C4-2B (cell line): ENCODE measurements around the gene DOCK10.

Source experiments
- H3K27ac ChIP-seq: fragments of 450-650 bp; 2 replicates; pipeline ENCODE4 v1.5.1; 2017
- ZFX ChIP-seq: fragments of 450-650 bp; IDR thresholded peaks from 2 replicates; pipeline ENCODE4 v1.6.1; 2017
- TF ChIP-seq, protein P1 (sequence below): fragments of 450-650 bp; conservative IDR thresholded peaks from 2 replicates; pipeline ENCODE4 v1.5.1; 2017; ENCODE audit warnings: mild to moderate bottlenecking

Gene DOCK10

DNA sequence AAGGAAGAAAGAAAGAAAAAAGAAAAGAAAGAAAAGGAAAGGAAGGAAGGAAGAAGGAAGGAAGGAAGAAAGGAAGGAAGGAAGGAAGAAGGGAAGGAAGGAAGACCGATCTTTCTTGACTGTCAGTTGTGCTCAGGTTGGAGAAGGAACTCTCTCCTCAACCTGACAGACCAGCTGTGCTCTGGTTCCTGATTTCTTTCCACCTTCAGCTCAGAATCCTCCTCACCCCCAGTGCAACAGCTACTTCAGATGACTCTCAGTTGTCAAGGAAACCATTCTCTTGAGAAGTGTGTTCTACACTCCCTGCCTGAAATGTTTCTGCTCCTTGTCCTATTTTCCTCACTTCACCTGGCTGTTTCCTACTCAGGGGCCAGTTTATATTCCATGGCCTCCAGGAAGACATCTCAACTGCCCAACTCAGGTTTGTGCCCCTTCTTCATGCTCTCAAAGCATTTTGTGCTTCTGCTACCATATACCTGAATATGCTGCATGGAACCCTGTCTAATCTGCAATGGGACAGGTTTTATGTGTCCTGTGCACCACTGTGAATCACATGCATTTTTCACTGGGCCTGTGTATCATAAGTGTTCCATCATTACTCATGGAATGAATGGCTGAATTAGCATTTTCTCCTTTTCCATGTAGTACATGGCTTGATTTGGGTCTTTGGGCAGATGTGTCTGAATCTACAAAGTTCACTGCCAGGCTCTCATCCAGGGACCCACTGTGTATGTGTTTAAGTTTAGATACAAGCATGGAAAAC, 32.8 kb upstream of the DOCK10 start:
- TF ChIP-seq ZFX = no peak
- TF ChIP-seq, protein P1, sequence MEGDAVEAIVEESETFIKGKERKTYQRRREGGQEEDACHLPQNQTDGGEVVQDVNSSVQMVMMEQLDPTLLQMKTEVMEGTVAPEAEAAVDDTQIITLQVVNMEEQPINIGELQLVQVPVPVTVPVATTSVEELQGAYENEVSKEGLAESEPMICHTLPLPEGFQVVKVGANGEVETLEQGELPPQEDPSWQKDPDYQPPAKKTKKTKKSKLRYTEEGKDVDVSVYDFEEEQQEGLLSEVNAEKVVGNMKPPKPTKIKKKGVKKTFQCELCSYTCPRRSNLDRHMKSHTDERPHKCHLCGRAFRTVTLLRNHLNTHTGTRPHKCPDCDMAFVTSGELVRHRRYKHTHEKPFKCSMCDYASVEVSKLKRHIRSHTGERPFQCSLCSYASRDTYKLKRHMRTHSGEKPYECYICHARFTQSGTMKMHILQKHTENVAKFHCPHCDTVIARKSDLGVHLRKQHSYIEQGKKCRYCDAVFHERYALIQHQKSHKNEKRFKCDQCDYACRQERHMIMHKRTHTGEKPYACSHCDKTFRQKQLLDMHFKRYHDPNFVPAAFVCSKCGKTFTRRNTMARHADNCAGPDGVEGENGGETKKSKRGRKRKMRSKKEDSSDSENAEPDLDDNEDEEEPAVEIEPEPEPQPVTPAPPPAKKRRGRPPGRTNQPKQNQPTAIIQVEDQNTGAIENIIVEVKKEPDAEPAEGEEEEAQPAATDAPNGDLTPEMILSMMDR = no peak
- no peak overlapping the region for H3K27ac ChIP-seq

DNA sequence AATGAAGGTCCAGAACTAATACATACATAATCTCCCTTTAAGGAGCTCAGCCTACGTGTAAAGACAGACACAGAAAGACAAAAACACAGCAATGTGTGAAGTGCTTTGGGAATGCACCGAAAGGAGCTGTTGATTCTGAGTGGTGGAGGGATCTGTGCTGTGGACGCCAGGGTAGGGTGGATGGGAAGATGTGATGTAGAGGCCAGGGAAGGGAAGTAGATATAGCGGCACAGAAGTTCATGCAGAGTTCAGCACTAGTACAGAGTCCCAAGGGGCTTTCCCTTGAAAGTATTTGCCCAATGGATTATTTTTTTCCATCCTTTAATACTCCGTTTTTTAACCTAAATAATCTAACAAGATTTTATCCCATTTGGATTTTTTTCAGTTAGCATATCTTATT, 32.1 kb upstream of the DOCK10 start:
- TF ChIP-seq, protein P1 = no peak
- TF ChIP-seq ZFX = no peak
- H3K27ac ChIP-seq = no peak overlapping the region

- TF ChIP-seq ZFX = no peak
- TF ChIP-seq, protein P1 = no peak
- no peak overlapping the region for H3K27ac ChIP-seq
Observed at GRCh38 chr2:225073198-225073597, 30.9 kb upstream of the DOCK10 start.

DNA sequence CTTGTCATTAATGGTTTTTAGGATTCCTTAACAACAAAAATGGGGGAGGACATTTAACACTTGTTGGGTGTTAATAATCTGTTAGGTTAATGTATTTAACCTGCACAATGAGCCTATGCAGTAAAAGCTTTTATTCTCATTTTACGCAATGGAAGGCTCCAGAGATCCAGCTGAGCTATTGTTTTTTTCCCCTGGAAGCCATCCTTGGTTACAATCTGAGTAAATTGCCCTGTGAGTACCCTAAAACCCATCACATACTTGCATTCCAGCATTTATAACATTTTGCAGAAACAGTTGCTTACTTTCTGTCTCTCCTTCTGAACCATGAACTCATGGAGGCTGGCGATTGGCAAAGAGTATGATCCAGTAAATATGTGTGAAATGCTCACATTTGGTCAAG, 30.2 kb upstream of the DOCK10 start:
- TF ChIP-seq, protein P1 = no peak
- no peak for TF ChIP-seq ZFX
- H3K27ac ChIP-seq = no peak overlapping the region

- no peak for TF ChIP-seq ZFX
- TF ChIP-seq, protein P1 = no peak
- no peak overlapping the region for H3K27ac ChIP-seq
Observed at GRCh38 chr2:225070811-225071210, 28.5 kb upstream of the DOCK10 start.

DNA sequence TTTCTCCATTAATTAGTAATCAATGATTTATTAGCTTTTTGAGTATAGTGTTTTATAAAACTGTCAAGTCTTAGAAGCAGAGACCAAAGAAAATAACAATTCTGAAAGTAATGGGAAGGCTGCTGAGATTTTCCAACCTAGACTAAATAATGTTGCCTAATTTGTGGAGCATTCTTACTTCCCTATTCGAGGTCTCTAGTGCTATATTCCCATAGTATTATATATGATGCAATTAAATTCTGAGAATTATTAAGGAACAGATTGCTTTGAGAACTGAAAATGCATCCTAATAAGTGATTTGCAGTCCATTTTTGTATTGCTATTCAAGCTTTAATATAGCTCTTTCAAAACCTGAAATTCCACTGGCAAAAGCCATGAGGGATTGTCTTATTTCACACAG, 27.7 kb upstream of the DOCK10 start:
- H3K27ac ChIP-seq = no peak overlapping the region
- TF ChIP-seq ZFX = no peak
- TF ChIP-seq, protein P1 = no peak

GRCh38 chr2:225069477-225069876, 27.2 kb upstream of the DOCK10 start:
- no peak overlapping the region for H3K27ac ChIP-seq
- TF ChIP-seq ZFX = no peak
- TF ChIP-seq, protein P1 = no peak
